Endothelial cell (in vitro differentiated cells): Measurements from ENCODE around the gene GBE1. TPM values are rescaled to one million over a fixed set of nuclear protein-coding genes. Genes with fewer than 3 reads are reported as not detected.

Experiments
- DNase-seq: peaks from one replicate; pipeline ENCODE4 v3.0.0; 2021; ENCODE audit warnings: low spot score
- H3K27ac Mint-ChIP-seq: one replicate; pipeline ENCODE4 v1.8.0; 2021; ENCODE audit warnings: mixed read lengths, inconsistent platforms; ENCODE audit not compliant: unreplicated experiment
- H3K27me3 Mint-ChIP-seq: one replicate; pipeline ENCODE4 v1.8.0; 2021; ENCODE audit warnings: mild to moderate bottlenecking, moderate library complexity, mixed read lengths, inconsistent platforms; ENCODE audit not compliant: unreplicated experiment
- H3K36me3 Mint-ChIP-seq: one replicate; pipeline ENCODE4 v1.8.0; 2021; ENCODE audit warnings: mild to moderate bottlenecking, low read depth, mixed read lengths, inconsistent platforms; ENCODE audit not compliant: unreplicated experiment
- H3K4me1 Mint-ChIP-seq: one replicate; pipeline ENCODE4 v1.8.0; 2021; ENCODE audit warnings: mild to moderate bottlenecking, mixed read lengths, inconsistent platforms; ENCODE audit not compliant: unreplicated experiment
- H3K4me3 Mint-ChIP-seq: one replicate; pipeline ENCODE4 v1.8.0; 2021; ENCODE audit warnings: mild to moderate bottlenecking, mixed read lengths, inconsistent platforms; ENCODE audit not compliant: unreplicated experiment
- H3K9me3 Mint-ChIP-seq: one replicate; pipeline ENCODE4 v1.8.0; 2021; ENCODE audit warnings: mixed read lengths, inconsistent platforms; ENCODE audit not compliant: unreplicated experiment
- CTCF ChIP-seq: fragments of 200-600 bp; sonication (generic); IDR thresholded peaks from one replicate; pipeline ENCODE4 v1.5.0; 2021; ENCODE audit warnings: antibody characterized with exemption; ENCODE audit not compliant: unreplicated experiment
- total RNA-seq: library from RNA; stranded (reverse); fragmentation: NEBNext Ultra II Directional; extraction: Animal tissue kit (Norgen Biotek cat#: 25700); gene quantifications from one replicate; pipeline ENCODE4 v1.2.1, GENCODE V29; 2021; ENCODE audit not compliant: unreplicated experiment

The GBE1 gene
- total RNA-seq, 1 donor from 2014 or later, result 15.6 TPM

- Mint-ChIP-seq H3K27ac (peak overlapping the region; percentile 83), H3K27me3 (no peaks in the 10 kb centered on the region), H3K9me3 (no peaks in the 10 kb centered on the region), H3K4me1 (peaks cover 16% of the 10 kb centered on the region), H3K4me3 (no peak overlapping the region), H3K36me3 (peaks cover 7% of the 10 kb centered on the region)
- no peak for TF ChIP-seq CTCF
- DNase-seq, result peak; percentile 7
Observed at GRCh38 chr3:81554801-81555200, 206.6 kb downstream of the GBE1 start.

GRCh38 chr3:81554388-81554787 is 207.1 kb downstream of the GBE1 start:
- Mint-ChIP-seq H3K4me3 (no peak overlapping the region), H3K4me1 (peaks cover 16% of the 10 kb centered on the region), H3K27me3 (no peaks in the 10 kb centered on the region), H3K9me3 (no peaks in the 10 kb centered on the region), H3K36me3 (peaks cover 7% of the 10 kb centered on the region), H3K27ac (peak overlapping the region; percentile 83)
- DNase-seq, result no peak
- TF ChIP-seq CTCF, result no peak

GRCh38 chr3:81550415-81550814 is 211.0 kb downstream of the GBE1 start:
- no peak for TF ChIP-seq CTCF
- H3K27me3 Mint-ChIP-seq, result no peaks in the 10 kb centered on the region
- H3K4me3 Mint-ChIP-seq, result no peak overlapping the region
- DNase-seq, result no peak
- H3K36me3 Mint-ChIP-seq, result peaks cover 15% of the 10 kb centered on the region
- peaks cover 11% of the 10 kb centered on the region for H3K4me1 Mint-ChIP-seq
- peaks cover 5% of the 10 kb centered on the region for H3K9me3 Mint-ChIP-seq
- H3K27ac Mint-ChIP-seq, result no peak overlapping the region

GRCh38 chr3:81549831-81550230 is 211.6 kb downstream of the GBE1 start:
- DNase-seq, result no peak
- H3K27me3 Mint-ChIP-seq, result no peaks in the 10 kb centered on the region

GRCh38 chr3:81549388-81549787 is 212.1 kb downstream of the GBE1 start:
- H3K27me3 Mint-ChIP-seq, result no peaks in the 10 kb centered on the region
- H3K9me3 Mint-ChIP-seq, result peaks cover 5% of the 10 kb centered on the region
- H3K4me3 Mint-ChIP-seq, result no peak overlapping the region
- no peak overlapping the region for H3K27ac Mint-ChIP-seq
- no peak for TF ChIP-seq CTCF
- DNase-seq, result no peak
- peaks cover under 1% of the 10 kb centered on the region for H3K4me1 Mint-ChIP-seq
- peaks cover 15% of the 10 kb centered on the region for H3K36me3 Mint-ChIP-seq

More at GRCh38 chr3:81549831-81550230, 211.6 kb downstream of the GBE1 start:
- H3K36me3 Mint-ChIP-seq, result peaks cover 15% of the 10 kb centered on the region
- no peak overlapping the region for H3K27ac Mint-ChIP-seq
- H3K9me3 Mint-ChIP-seq, result peaks cover 5% of the 10 kb centered on the region
- TF ChIP-seq CTCF, result no peak
- H3K4me3 Mint-ChIP-seq, result no peak overlapping the region
- peaks cover 5% of the 10 kb centered on the region for H3K4me1 Mint-ChIP-seq
